Activated T-helper 1 cell treated with anti-CD3 and anti-CD28 coated beads, Interleukin-2, amount 50 U/mL, for 16 hours (primary cell): ENCODE results near the gene TSPO.
A peak's percentile ranks its signal among the peaks of the same experiment; 100 is the strongest.
"Not testable (repeated sequence)": the region's sequence is repeated elsewhere in the genome, so short reads cannot be mapped to it uniquely, and the experiment has no call there.

Experiments used
- DNase-seq, 2 donors: peaks; one replicate each; pipeline ENCODE4 v3.0.0-alpha.2; 2020; ENCODE audit warnings: low read depth in 1 of 2, low spot score in 1 of 2

TSPO gene

DNA sequence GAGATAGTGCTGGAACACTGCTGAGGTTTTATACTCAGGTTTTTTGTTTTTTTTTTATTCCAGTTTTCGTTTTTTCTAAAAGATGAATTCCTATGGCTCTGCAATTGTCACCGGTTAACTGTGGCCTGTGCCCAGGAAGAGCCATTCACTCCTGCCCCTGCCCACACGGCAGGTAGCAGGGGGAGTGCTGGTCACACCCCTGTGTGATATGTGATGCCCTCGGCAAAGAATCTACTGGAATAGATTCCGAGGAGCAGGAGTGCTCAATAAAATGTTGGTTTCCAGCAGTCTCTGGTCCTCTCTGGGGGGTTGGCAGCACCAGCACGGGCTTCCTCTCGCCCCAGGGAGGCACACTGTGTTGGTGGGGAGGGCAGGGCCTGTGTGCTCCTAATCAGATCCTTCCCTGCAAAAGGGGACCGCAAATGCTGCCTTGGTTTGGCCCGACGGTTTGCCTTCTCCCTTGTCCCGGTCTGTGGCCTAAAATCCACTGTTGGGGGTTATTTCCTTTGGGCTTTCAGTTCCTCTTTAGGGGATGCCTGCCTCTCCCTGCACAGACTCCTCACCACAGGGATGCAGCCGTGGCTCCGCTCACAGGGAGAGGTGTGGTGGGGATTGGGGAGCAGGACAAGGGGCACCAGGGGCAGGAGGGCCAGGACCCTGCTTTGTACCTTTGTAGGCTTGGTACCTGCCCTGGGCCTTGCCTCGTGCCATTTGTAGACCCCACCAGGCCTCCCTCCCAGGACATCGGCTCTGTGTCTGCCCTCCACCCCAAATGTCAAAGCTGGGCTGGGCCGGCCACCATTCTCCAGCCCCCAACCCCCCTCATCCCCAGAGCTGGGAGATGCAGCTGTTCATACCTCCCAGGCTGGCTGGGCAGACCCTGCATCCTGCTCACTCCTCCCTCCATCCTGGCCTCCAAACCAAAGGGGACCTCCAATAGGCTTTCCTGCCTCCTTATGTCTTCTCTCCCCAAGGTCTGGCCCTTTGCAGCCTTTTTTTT is 21.6 kb upstream of the TSPO start:
- DNase-seq, result no peak

DNA sequence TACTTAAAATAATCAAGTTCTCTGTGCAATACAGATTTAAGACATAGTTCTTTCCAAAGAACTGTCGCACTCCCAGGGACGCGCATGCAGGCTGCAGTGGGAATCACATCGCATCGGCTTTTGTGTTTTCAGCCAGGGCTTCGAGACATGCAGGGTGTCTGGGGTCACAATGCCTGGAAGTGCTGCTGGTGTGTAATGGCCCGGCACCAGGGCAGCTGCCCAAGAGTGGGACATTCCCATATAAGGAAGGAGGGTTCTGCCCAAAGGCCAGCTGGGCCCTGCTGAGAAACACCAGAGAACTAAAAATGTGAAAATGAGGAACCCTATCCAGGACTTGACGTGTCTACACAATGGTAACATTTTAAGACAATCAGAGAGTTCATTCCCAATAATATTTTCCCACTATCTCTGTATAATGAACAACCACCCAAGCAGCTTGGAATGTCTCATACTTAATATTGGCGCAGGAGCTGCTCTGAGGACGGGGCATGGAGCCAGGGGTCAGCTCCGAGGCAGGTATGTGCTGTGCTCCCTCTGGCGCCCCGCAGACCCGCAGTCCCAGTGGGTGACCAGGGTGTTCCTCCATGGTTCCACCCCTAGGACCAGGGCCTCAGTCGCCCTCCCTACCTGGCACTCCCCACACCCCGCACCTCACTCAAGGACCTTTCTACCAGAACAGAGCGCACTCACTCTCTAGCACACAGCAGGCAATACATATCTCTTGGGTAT is 19.4 kb upstream of the TSPO start:
- DNase-seq, result no peak

DNA sequence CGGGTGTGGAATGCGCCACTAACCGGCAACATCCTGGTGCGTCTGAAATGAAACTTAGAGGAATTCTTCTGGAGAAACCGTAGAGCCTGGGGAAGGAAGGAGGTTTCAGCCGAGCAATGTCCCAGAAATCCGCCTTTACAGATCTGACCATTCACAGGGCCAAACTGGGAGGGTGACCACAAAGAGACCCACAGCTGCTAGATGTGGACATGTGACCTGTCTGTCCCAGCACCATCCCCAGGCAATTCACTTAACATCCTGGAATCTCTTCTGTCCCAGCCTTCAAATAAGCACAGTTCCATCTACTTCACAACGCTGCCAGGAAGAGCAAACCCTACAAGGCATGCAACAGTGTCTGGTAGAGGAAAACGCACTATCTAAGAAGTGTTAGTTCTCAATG is 18.0 kb upstream of the TSPO start:
- DNase-seq, result no peak

DNA sequence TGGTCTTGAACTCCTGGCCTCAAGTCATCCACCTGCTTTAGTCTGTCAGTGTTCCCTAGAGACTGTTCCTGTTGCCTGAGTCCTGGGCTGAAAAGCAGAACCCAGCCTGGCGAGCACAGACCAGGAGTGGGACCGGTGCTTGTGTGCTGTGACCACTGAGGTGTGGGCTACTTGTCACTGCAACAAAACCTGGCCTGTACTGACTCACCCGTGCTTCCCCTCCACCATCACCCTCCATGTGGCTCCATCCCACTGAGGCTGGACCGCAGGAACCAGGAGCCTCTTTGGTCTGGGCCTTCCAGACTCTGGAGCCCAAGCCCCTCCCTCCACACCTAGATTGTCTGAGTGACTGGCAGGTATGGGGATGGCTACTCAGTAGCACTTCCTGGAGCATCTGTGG is 16.8 kb upstream of the TSPO start:
- DNase-seq, result no peak

DNA sequence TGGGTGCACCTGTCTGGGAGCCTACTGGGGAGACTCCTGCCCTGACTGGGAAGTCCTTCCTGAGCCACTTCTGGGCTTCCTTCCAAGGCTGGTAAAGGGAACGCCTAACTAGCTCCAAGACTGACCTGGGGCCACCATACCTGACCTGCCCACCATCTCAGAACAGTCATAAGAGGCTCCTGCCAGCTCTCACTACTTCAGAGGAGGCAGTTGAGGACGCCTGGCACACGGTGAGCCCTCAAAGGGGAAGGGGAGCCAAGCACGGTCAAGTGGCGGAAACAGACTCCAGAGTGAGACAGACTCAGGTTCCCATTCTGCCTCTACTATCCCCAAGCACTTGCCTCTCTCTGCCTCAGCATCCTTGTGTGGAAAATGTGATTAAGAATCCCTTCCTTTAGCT is 15.8 kb upstream of the TSPO start:
- DNase-seq, result no peak

DNA sequence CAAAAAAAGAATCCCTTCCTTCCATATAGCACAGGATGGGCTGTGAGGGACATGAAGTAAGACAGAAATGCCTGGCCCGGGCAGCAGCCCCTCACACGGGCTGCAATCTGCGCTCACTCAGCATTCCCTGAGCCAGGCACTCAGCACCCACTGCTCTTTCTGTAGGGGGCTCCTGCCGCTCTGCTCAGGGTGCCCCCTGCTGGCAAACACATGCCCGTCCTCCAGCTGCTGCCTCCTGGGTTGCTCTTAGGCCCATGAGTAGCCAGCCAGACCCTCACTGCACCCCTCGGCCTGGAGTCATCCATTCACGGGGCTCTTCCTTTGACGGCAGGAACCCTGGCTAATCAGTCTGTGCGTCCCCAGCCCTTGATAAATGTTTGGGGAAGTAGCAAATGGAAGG is 15.1 kb upstream of the TSPO start:
- DNase-seq, result no peak

DNA sequence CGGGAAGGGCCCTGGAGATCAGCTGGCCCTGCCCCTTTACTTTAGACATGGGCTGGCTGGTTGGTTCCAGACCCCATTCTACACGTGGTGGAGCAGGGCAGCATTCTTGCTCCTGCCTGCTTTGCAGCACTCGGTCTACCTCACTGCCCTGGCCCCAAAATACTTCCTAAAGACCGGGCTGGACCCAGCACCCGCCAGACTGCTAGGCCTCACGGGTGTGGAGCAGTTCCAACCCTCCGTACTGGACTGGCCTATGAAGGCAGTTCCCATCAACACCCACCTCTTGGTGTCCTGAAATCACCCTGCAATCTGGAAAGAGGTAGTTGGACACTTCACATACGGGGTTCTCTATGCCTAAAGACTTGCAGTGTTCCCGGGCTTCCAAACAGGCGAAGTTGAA is 14.6 kb upstream of the TSPO start:
- no peak for DNase-seq

DNA sequence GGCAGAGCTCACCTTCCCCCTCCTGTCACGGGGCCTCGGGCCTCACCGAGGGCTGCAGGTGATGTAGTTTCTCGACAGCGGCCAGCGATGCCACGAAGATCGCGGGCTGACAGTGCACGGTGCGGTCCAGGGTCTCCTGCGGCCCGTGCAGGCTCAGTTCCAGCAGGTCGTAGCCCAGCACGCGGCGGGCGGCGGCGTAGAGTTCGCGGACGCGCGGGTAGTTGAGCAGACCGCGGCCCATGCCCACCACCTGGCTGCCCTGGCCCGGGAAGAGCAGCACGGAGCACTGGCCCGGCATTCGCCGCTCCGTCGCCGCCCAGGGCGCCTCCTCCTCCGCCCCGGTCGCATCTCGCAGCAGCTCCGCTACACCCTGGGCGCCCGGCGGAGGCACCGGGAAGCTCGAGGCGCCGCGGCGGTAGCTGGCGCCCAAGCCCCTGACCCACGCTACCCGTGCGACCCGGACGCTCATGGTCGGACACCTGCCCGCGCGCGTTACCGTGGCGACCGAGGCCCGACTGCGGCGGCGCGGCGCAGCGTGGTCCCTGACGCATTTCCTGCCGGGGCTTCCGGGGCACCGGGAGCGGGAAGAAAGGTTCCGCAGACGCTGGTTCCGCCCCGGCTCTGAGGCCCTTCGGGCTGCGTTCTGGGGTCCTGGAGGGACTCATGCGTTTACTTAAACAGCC is 8.3 kb upstream of the TSPO start, which contains the start of gene MCAT:
Gene MCAT, minus strand, starts transcription at position 519 of the 683 bp plus-strand sequence. Its CDS starts 50 bp downstream, at position 469.
- peak; percentile 60 to 71 for DNase-seq

DNA sequence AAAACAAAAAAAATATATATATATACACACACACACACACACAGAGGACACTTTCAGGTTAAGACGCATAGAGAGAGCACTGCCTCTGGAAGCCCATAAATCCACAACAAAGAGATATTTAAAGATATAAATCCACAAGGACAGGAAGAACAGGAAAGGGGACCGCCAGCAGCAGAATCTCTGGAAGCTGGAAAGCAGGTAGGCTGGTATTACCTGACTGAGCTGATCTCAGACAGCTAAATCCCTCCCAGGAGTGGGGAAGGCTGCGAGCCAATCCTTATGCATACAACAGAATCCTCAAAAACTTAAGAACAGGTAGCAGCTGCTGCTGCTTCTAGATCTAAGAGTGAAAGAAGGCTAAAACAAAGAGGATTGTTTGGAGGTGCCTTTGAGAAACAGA is 6.4 kb upstream of the TSPO start:
- DNase-seq, result no peak

DNA sequence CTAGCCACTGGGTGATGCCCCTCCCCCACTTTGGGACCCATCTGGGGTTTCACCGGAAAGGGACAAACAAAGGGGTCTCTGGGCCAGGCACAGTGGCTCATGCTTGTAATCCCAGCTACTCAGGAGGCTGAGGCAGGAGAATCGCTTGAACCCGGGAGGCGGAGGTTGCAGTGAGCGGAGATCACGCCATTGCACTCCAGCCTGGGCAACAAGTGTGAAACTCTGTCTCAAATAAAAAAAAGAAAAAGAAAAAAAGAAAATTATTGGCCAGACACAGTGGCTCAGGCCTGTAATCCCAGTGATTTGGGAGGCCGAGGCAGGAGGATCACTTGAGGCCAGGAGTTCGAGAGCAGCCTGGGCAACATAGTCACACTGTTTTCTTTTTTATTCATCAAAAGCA is 6.0 kb upstream of the TSPO start:
- DNase-seq, result not testable (repeated sequence)

DNA sequence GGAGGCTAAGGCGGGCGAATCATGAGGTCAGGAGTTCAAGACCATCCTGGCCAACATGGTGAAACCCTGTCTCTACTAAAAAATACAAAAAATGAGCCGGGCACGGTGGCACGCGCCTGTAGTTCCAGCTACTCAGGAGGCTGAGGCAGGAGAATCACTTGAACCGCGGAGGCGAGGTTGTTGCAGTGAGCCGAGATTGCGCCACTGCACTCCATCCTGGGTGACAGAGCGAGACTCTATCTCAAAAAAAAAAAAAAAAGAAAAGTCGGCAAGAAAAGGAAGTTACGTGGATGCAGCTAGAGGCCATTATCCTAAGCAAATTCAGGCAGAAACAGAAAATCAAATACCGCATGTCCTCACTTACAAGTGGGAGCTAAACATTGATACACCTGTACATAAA is 5.0 kb upstream of the TSPO start:
- DNase-seq, result not testable (repeated sequence)

DNA sequence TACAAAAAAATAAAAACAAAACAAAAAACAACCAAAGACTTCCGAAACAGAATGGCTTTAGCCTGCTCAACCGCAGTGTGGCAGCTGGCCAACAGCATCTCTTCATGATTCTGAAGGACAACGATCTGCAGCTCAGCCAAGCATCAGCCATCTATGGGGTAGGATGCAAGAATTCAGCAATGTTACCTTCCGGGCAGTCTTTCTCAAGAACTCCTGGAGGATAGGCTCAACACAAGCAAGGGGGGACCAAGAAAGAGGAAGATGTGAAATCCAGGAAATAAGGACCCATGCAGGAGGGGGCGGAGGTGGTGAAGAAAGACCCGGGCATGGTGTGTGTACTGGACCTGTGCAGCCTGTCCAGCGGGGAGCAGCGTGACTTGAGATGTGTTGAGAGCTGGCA is 3.5 kb upstream of the TSPO start:
- no peak for DNase-seq

DNA sequence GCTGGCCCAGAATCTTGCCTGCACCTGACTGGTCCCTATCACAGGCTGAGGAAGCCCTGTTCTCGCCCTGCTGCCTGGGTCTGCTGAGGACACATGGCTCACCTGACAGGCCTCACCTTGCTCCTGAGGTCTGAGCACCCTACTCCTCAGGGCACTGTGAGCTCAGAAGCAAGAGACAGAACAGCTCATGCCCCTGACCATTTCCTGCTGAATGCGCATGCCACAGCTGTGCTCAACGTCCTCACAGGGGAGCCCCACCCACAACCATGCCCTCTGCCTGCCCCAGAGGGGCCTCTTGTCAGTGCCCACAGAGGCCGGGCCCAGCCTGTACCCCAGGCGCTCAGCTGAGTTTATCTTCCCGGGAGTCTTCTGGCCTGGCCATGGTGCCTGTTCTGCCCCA is 2.8 kb upstream of the TSPO start:
- DNase-seq, result no peak

DNA sequence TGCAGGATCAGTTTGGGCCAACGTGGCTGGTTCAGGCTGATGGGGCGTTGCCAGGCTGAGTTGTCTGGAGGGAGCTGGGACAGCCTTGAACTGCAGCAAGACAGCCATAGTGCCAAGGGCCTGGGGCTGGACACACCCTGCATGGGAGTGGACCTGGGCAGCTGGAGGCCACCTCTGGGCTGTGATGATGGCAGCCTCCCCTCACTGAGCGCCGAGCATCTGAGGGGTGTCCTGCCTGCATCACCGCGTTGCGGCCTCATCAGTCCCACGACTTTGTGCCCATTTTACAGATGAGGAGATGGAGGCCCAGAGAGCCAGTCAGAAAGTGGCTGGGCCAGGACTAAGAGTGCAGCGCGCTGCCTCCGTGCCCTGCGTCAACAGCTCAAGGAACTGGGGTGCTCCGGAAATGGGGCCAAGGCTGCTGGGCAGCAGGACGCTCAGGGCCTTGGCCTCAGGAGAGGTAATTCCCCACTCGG is 590 bp upstream of the TSPO start:
- no peak for DNase-seq

DNA sequence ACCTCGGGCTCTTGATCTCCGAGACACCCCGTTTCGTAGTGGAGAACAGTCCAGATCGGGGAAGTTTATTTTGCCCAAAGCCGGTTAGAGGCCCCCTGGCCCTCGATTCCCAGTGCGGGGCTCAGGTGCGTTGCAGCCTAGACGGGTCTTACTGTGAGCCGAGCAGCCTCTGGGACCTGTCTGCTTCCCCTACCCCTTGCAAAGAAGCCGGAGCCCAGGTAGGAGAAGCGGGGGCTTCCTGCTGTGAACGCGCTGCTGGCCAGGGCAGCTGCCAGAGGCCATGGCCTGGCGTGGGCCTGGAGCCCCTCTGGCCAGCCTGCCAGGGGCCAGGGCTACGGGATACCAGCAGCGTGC is 621 bp downstream of the TSPO start:
- DNase-seq, result no peak

DNA sequence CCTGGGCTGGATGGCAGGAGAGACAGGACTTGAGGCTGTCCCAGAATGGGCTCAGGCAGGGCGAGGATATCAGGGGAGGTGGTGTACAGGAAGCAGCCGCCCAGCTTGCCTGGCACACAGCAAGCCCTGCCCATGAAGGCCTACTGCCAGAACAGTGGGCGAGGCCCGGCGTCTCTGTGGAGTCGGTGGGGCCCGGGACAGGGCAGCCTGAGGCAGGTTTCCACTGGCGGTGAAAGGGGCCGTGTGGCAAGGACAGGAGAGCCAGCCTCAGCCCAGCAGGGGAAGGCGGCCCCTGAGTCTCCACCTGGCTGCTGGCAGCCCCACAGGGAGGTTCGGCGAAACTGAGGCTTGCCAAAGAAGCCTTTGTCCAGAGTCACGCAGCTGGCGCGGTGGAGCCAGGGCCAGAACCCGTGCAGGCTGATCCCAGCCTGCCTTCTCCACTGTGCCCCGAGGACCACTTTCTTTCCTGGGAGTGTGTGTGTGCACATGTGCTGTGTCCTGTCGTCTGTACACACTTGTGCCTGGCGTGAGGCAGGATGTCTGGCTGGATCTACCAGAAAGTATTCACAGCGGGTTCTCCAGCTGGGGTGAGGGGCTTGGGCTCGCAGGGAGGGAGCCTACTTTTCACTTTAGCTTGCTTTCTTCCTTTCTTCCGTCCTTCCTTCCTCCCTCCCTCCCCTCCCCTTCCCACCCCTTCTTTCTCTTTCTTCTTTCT is 1.2 kb downstream of the TSPO start:
- peak; percentile 37 to 42 for DNase-seq

DNA sequence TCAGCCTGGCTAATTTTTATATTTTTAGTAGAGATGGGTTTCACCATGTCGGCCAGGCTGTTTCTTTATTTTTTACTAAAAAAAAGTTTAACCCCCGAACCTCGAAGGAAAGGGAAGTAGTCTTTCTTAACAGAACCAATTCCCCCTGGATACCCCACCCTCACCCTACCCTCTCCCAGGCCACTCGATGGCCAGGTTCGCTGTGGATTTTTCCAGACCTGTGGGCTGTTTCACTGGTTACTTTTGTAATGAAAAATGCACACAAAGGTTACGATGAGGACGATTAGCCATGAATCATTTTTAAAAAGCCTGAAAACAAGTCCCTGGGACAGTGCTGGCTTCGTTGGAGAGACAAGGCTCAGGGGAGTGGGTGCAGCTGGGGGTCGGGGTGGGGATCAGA is 2.5 kb downstream of the TSPO start:
- DNase-seq, result no peak

DNA sequence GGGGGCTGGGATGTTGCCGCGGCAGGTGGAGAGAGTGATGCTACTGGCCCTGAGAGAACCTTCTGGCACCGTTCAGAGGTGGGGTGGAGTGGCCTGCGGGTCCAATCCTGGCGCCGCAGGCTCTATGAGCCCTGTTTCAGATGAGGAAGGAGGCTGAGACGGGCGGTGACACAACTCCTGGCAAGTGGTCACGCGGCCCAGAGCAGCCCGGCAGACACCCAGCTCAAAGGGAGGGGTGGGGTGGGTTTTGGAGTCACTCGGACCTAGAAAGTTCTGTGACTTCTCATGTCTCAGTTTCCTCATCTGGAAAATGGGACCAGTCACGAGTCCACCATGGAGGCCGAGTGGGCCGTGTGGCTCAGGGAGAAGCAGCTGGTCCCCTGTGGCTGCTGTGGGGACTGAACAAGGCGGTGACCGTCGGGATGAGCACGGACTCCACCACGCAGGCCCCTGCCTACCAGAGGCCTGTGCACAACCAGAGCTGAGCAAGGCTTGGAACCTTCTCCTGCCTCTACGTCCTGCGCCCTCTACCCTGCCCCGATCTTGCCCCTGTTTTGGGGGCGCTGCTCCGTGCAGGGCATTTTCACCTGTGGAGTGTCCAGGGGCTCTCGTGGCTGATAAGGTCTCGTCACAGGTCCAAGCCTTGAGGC is 3.7 kb downstream of the TSPO start:
- no peak for DNase-seq

DNA sequence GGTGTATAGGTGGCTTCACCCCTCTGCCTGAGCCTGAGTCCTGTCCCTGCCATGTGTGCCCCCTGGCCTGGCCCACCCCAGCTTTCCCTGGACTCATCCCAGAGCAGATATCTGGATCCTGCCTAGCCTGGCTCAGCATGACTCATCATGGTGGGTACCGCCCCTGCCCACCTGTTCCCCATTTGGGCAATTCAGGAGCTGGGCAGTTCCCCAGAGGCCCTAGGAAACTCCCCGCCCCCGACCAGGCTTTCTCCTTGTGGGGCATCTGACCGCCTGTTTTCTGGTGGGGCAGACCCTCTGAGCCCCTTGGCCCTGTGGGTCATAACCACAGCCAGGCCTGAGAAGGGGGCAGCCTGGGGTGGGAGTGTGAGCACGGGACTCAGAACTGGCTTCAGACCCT is 4.4 kb downstream of the TSPO start:
- DNase-seq, result no peak

DNA sequence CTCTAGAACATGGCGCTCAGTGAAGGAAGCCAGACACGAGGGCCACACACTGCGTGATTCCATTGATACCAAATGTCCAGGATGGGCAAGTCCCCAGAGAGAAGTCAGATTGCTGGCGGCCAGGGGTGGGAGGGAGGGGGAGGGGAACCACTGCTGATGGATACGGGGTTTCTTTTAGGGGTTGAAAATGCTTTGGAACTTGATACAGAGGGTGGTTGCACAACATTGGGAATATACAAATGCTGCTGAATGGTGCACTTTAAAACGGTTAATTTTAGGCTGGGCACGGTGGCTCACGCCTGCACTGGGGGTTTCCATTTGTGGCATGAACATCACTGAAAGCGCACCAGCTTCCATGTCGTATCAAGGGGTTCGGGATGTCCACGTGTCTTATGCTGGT is 5.1 kb downstream of the TSPO start:
- no peak for DNase-seq
